ENCODE data around the gene QDPR.
A peak's percentile ranks its signal among the peaks of the same experiment; 100 is the strongest.

QDPR gene

GRCh38 chr4:17526695-17527477 lies 15.0 kb upstream of the QDPR start:
- no peak for DNase-seq

GRCh38 chr4:17523662-17524061 lies 11.8 kb upstream of the QDPR start:
- DNase-seq: no peak

- DNase-seq: no peak
Measured at GRCh38 chr4:17521595-17521994, 9.7 kb upstream of the QDPR start.

GRCh38 chr4:17517664-17518063 lies 5.8 kb upstream of the QDPR start:
- no peak for DNase-seq

- DNase-seq: no peak
Measured at GRCh38 chr4:17516980-17517379, 5.1 kb upstream of the QDPR start.

- no peak for DNase-seq
Measured at GRCh38 chr4:17515445-17516407, 3.8 kb upstream of the QDPR start.

- no peak for DNase-seq
Measured at GRCh38 chr4:17514865-17515264, 3.0 kb upstream of the QDPR start, which contains the start of gene CLRN2. TSS of gene CLRN2 (plus strand) at chr4:17515165. CDS start at chr4:17515267, 102 bp downstream.

DNA sequence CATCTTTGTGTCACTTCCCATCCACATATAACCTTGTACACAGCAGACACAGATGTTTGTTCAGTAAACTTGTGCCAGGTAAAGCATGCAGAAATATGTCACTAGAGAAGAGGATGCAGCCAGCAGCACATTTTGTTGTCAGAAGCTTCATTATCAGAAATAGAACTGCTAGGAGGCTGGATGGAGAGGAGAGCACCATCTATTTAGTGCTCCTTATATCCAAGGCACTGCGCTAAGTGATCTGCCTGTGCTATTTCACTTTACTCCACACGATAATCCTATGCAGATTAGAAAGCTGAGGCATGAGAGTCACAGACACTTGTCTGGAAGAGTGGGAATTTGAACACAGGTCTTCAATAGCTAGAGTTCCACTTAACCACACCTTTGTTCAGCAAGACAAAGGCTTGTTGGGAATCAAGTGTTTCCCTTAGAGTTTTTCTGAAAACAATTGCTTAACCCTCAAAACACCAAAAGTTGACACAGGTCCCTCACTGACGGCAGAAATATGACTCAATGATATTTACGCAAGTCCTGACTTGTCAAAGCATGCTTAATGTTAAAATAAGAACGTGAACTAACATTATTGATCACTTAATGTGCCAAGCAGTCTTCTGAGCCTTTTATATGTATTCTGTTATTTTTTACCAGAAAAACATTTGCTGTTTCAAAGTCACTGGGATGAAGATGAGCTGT lies 1.2 kb upstream of the QDPR start:
- DNase-seq: no peak

- DNase-seq: peak; percentile 79
Measured at GRCh38 chr4:17511509-17511949, 361 bp downstream of the QDPR start.

DNA sequence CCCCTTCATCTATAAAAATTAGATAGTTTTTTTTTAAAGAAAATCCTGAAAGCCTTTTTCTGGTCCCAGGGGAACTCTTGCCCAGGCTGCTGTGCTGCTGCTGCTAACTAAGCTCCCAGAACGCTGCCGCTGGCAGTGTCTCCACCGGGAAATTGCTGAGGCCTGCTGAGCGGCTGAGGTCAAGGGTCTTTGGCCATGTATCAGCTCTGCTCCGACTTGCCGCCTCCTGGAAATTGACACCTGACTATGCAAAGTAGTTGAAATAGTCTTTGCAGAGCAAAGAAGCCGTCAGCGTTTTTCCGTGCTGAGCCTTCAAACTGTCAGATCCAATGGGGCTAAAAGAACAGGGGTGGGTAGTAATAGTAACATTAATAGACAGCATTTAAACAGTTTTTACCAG lies 839 bp downstream of the QDPR start:
- DNase-seq: no peak

DNA sequence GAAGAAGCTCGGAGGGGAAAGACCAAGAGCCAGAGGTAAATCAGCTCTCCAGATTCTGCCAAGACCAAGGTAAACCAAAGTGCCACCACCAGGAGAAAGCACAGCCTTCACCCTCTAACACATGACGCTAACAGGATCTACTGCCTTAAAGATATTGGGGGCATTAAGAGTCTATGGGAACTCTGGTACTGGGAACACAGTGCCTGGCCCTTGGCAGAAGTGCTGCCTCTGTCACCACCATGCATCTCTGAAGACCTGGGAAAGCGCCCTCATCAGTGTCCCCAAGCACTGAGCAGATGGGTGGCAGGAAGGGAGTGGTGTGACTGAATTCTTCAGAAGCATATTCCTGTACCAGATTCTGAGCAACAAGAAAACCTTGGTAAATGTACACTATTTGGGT lies 1.3 kb downstream of the QDPR start:
- no peak for DNase-seq

DNA sequence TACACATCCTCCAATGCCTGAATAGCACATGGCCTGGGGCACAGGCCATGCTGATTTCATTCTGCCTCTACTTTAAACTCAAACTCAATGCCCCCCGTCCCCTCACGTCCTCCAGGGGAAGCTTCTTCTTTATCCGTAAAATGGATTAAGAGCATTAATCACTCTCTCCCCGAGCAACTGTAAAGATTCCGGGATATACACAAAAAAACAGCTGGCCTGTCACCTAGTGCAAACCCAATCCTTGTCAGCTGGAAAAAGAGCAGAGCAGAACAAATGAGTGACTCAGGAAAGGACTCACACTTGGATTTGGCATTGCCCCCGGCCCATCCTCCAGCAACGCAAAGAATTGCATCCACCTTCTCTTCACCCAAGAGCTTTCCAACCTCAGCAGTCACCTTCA lies 7.8 kb downstream of the QDPR start:
- no peak for DNase-seq

GRCh38 chr4:17502756-17503155 lies 9.1 kb downstream of the QDPR start:
- DNase-seq: no peak

GRCh38 chr4:17500574-17500973 lies 11.3 kb downstream of the QDPR start:
- DNase-seq: no peak

GRCh38 chr4:17497890-17498523 lies 13.9 kb downstream of the QDPR start:
- no peak for DNase-seq

- no peak for DNase-seq
Measured at GRCh38 chr4:17494258-17495190, 17.4 kb downstream of the QDPR start.

- DNase-seq: no peak
Measured at GRCh38 chr4:17493619-17494018, 18.3 kb downstream of the QDPR start.

DNA sequence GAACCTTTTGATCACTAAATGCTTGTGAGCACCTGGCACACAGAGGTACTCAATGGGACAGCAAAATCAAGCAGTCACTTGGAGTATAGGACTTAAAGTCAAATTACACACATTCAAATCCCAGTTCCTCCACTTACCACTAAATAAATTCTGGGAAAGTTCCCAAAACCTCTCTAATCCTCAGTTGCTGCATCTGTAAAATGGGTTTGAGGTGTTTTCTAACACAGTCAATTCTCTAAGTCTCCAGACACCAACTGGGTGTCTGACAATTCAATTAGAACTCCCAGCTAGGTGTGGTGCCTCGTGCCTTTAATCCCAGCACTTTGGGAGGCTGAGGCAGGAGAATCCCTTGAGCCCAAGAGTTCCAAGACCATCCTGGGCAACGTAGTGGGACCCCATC lies 19.0 kb downstream of the QDPR start:
- DNase-seq: no peak

GRCh38 chr4:17492058-17492741 lies 19.7 kb downstream of the QDPR start:
- DNase-seq: no peak

DNA sequence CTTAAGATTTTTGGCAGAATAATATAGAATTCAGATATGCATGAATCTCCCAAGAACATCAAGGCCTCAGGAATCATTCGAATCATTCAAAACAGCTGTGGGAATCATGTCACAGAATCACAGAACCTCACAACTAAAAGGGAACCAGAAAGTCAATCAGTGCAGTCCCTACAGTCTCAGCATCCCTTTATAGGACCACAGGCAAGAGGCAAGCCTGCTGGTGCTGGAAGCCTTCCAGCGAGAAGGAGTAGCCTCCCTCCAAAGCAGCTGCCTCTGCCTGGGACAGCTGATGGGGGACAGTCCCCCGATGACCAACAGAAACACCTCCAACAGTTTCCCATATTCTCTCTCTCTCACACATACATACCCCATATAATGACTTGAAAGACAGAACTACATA lies 20.7 kb downstream of the QDPR start:
- no peak for DNase-seq

GRCh38 chr4:17490575-17491059 lies 21.3 kb downstream of the QDPR start:
- DNase-seq: no peak

Measured in activated CD8-positive, alpha-beta memory T cell treated with anti-CD3 and anti-CD28 coated beads, Interleukin-2, amount 50 U/mL, for 48 hours (primary cell).